Jurkat, Clone E6-1 (cell line): ENCODE measurements around the gene LTBP1.

Source experiments
- DNase-seq: peaks from one replicate; pipeline ENCODE4 v3.0.0-alpha.2; 2011; ENCODE audit warnings: low read depth, low spot score
- H3K4me3 ChIP-seq: 2 replicates; pipeline ENCODE4 v1.5.1; 2011; ENCODE audit warnings: mild to moderate bottlenecking, low read length, control low read depth, moderate library complexity

Gene LTBP1

GRCh38 chr2:33126552-33126951 lies 179.8 kb downstream of the LTBP1 start:
- DNase-seq: no peak
- no peak overlapping the region for H3K4me3 ChIP-seq

GRCh38 chr2:33126958-33127357 lies 180.2 kb downstream of the LTBP1 start:
- no peak overlapping the region for H3K4me3 ChIP-seq
- DNase-seq: no peak

GRCh38 chr2:33129263-33130053 lies 182.7 kb downstream of the LTBP1 start:
- no peak overlapping the region for H3K4me3 ChIP-seq
- no peak for DNase-seq

- no peak for DNase-seq
- no peak overlapping the region for H3K4me3 ChIP-seq
Measured at GRCh38 chr2:33130054-33130447, 183.3 kb downstream of the LTBP1 start.

GRCh38 chr2:33130544-33130943 lies 183.8 kb downstream of the LTBP1 start:
- H3K4me3 ChIP-seq: no peak overlapping the region
- no peak for DNase-seq

- H3K4me3 ChIP-seq: no peak overlapping the region
- DNase-seq: no peak
Measured at GRCh38 chr2:33131111-33131510, 184.4 kb downstream of the LTBP1 start.

- no peak overlapping the region for H3K4me3 ChIP-seq
- DNase-seq: no peak
Measured at GRCh38 chr2:33131749-33132148, 185.0 kb downstream of the LTBP1 start.

- H3K4me3 ChIP-seq: no peak overlapping the region
- DNase-seq: no peak
Measured at GRCh38 chr2:33133454-33133952, 186.8 kb downstream of the LTBP1 start.

- no peak overlapping the region for H3K4me3 ChIP-seq
- no peak for DNase-seq
Measured at GRCh38 chr2:33134086-33134771, 187.5 kb downstream of the LTBP1 start.

GRCh38 chr2:33134791-33135560 lies 188.2 kb downstream of the LTBP1 start:
- no peak overlapping the region for H3K4me3 ChIP-seq
- DNase-seq: no peak

GRCh38 chr2:33135645-33136044 lies 188.9 kb downstream of the LTBP1 start:
- DNase-seq: no peak
- H3K4me3 ChIP-seq: no peak overlapping the region

- no peak for DNase-seq
- no peak overlapping the region for H3K4me3 ChIP-seq
Measured at GRCh38 chr2:33136056-33136455, 189.3 kb downstream of the LTBP1 start.

GRCh38 chr2:33136566-33136965 lies 189.8 kb downstream of the LTBP1 start:
- DNase-seq: no peak
- no peak overlapping the region for H3K4me3 ChIP-seq

- no peak for DNase-seq
- H3K4me3 ChIP-seq: no peak overlapping the region
Measured at GRCh38 chr2:33137331-33137730, 190.6 kb downstream of the LTBP1 start.

GRCh38 chr2:33139949-33140348 lies 193.2 kb downstream of the LTBP1 start:
- no peak overlapping the region for H3K4me3 ChIP-seq
- DNase-seq: no peak

GRCh38 chr2:33141476-33141875 lies 194.7 kb downstream of the LTBP1 start:
- no peak overlapping the region for H3K4me3 ChIP-seq
- DNase-seq: no peak

GRCh38 chr2:33142810-33143209 lies 196.1 kb downstream of the LTBP1 start:
- H3K4me3 ChIP-seq: no peak overlapping the region
- no peak for DNase-seq

- no peak overlapping the region for H3K4me3 ChIP-seq
- no peak for DNase-seq
Measured at GRCh38 chr2:33144243-33144642, 197.5 kb downstream of the LTBP1 start.

- DNase-seq: no peak
- H3K4me3 ChIP-seq: no peak overlapping the region
Measured at GRCh38 chr2:33145459-33145858, 198.7 kb downstream of the LTBP1 start.

GRCh38 chr2:33146102-33146501 lies 199.3 kb downstream of the LTBP1 start:
- H3K4me3 ChIP-seq: no peak overlapping the region
- DNase-seq: no peak
